Measurements from ENCODE around the gene CALML6.

DNA sequence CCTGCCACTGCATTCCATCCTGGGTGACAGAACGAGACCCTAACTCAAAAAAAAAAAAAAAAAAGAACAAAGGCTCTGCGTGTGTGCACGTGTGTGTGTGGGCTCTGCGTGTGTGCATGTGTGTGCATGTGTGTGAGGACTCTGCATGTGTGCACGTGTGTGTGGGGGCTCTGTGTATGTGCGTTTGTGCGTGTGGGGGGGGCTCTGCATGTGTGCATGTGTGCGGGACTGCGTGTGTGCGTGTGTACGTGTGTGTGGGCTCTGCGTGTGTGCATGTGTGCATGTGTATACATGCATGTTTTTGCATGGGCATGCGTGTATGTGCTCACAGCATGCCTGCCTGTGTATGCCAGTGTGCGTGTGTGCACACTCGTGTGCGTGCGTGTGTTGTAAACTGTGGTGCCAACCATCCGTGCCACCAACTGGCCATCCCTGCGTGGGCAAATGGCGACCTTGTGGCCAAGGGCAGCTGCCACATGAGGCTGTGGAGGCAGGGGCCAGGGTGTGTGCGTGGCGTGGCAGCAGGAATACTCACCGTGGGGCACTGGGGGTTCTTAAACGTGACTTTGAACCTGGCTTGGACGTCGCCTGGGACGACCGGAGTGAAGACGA lies 30.8 kb downstream of the CALML6 start:
- TF ChIP-seq POLR2AphosphoS5 (IDR thresholded peaks at IDR 0.05; ENCODE audit: low read depth, low read length) (no peak), POLR2A (IDR thresholded peaks at IDR 0.05; ENCODE audit: low read depth, low read length) (no peak)
